Left renal cortex interstitium (tissue), 4 donors: ENCODE results near the gene TMEM131. TPM values are rescaled to one million over a fixed set of nuclear protein-coding genes. Genes with fewer than 3 reads are reported as not detected.

Experiments used
- DNase-seq, 4 donors: peaks; one replicate each; pipeline ENCODE4 v3.0.0-alpha.2; 2013; ENCODE audit warnings: low read depth in 4 of 4, low spot score in 2 of 4, missing footprints in 1 of 4
- polyA plus RNA-seq, 4 donors: library from polyadenylated mRNA; unstranded; fragments of 120-200 nt; gene quantifications; one replicate each; pipeline ENCODE4 v1.2.1, GENCODE V29; 2013; ENCODE audit not compliant: insufficient read length in 4 of 4

TMEM131 gene
- polyA plus RNA-seq, 4 donors: 39.2 to 49.8 (median 45.4) TPM

GRCh38 chr2:97994476-97994875 is 1.3 kb downstream of the TMEM131 start:
- DNase-seq: no peak

GRCh38 chr2:97993926-97994325 is 1.8 kb downstream of the TMEM131 start:
- DNase-seq: no peak

GRCh38 chr2:97992836-97993825 is 2.6 kb downstream of the TMEM131 start:
- DNase-seq: no peak

GRCh38 chr2:97991081-97991856 is 4.5 kb downstream of the TMEM131 start:
- DNase-seq: no peak

GRCh38 chr2:97988722-97989121 is 7.0 kb downstream of the TMEM131 start:
- DNase-seq: no peak

GRCh38 chr2:97985998-97986397 is 9.8 kb downstream of the TMEM131 start:
- DNase-seq: no peak

- DNase-seq: no peak
Measured at GRCh38 chr2:97983698-97984097, 12.1 kb downstream of the TMEM131 start.

- DNase-seq: no peak
Measured at GRCh38 chr2:97983134-97983533, 12.6 kb downstream of the TMEM131 start.

- DNase-seq: no peak
Measured at GRCh38 chr2:97982621-97983020, 13.1 kb downstream of the TMEM131 start.

- no peak for DNase-seq
Measured at GRCh38 chr2:97981961-97982360, 13.8 kb downstream of the TMEM131 start.

- no peak for DNase-seq
Measured at GRCh38 chr2:97979904-97980303, 15.8 kb downstream of the TMEM131 start.

- DNase-seq: no peak
Measured at GRCh38 chr2:97974471-97974870, 21.3 kb downstream of the TMEM131 start.

- DNase-seq: no peak
Measured at GRCh38 chr2:97970293-97971060, 25.3 kb downstream of the TMEM131 start.

- no peak for DNase-seq
Measured at GRCh38 chr2:97969081-97970067, 26.4 kb downstream of the TMEM131 start.

- DNase-seq: no peak
Measured at GRCh38 chr2:97967931-97968627, 27.7 kb downstream of the TMEM131 start.

- DNase-seq: no peak
Measured at GRCh38 chr2:97967216-97967592, 28.5 kb downstream of the TMEM131 start.

- DNase-seq: no peak
Measured at GRCh38 chr2:97966545-97967215, 29.1 kb downstream of the TMEM131 start.

- no peak for DNase-seq
Measured at GRCh38 chr2:97965116-97965515, 30.6 kb downstream of the TMEM131 start.
